NCI-H345 (cell line): ENCODE data around the gene GALNT7.

ENCODE experiments used
- DNase-seq: peaks from one replicate; lab custom pipeline; 2025; lab: John Stamatoyannopoulos, UW

GALNT7 gene

GRCh38 chr4:173237152-173237551, 68.5 kb downstream of the GALNT7 start:
- no peak for DNase-seq

GRCh38 chr4:173237762-173238161, 69.2 kb downstream of the GALNT7 start:
- no peak for DNase-seq

- no peak for DNase-seq
Observed at GRCh38 chr4:173240696-173241095, 72.1 kb downstream of the GALNT7 start.

GRCh38 chr4:173242466-173243250, 74.0 kb downstream of the GALNT7 start:
- DNase-seq: no peak

GRCh38 chr4:173243321-173243720, 74.7 kb downstream of the GALNT7 start:
- DNase-seq: peak; percentile 28

- DNase-seq: peak; percentile 55
Observed at GRCh38 chr4:173243917-173244658, 75.5 kb downstream of the GALNT7 start.

GRCh38 chr4:173245952-173246351, 77.3 kb downstream of the GALNT7 start:
- DNase-seq: no peak

- no peak for DNase-seq
Observed at GRCh38 chr4:173246719-173247118, 78.1 kb downstream of the GALNT7 start.

- DNase-seq: no peak
Observed at GRCh38 chr4:173247321-173247720, 78.7 kb downstream of the GALNT7 start.

GRCh38 chr4:173248690-173249089, 80.1 kb downstream of the GALNT7 start:
- no peak for DNase-seq

GRCh38 chr4:173252024-173252935, 83.7 kb downstream of the GALNT7 start:
- peak; percentile 79 for DNase-seq

- no peak for DNase-seq
Observed at GRCh38 chr4:173253561-173253960, 85.0 kb downstream of the GALNT7 start.

GRCh38 chr4:173254646-173255045, 86.0 kb downstream of the GALNT7 start:
- DNase-seq: no peak

- no peak for DNase-seq
Observed at GRCh38 chr4:173256825-173257224, 88.2 kb downstream of the GALNT7 start.

GRCh38 chr4:173257732-173258717, 89.4 kb downstream of the GALNT7 start:
- DNase-seq: peak; percentile 55

GRCh38 chr4:173258866-173259265, 90.3 kb downstream of the GALNT7 start:
- DNase-seq: no peak

GRCh38 chr4:173259310-173259709, 90.7 kb downstream of the GALNT7 start:
- DNase-seq: no peak

- peak; percentile 7 for DNase-seq
Observed at GRCh38 chr4:173261052-173261451, 92.4 kb downstream of the GALNT7 start.

GRCh38 chr4:173262375-173262774, 93.8 kb downstream of the GALNT7 start:
- no peak for DNase-seq

GRCh38 chr4:173264245-173264644, 95.6 kb downstream of the GALNT7 start:
- DNase-seq: no peak

- DNase-seq: peak; percentile 92
Observed at GRCh38 chr4:173264684-173265185, 96.1 kb downstream of the GALNT7 start.
